Endothelial cell (in vitro differentiated cells): Measurements from ENCODE around the gene PXN. TPM values are rescaled to one million over a fixed set of nuclear protein-coding genes. Genes with fewer than 3 reads are reported as not detected.
A peak's percentile ranks its signal among the peaks of the same experiment; 100 is the strongest.

Source experiments
- DNase-seq: peaks from one replicate; pipeline ENCODE4 v3.0.0; 2021; ENCODE audit warnings: low spot score
- H3K27ac Mint-ChIP-seq: one replicate; pipeline ENCODE4 v1.8.0; 2021; ENCODE audit warnings: mixed read lengths, inconsistent platforms; ENCODE audit not compliant: unreplicated experiment
- H3K27me3 Mint-ChIP-seq: one replicate; pipeline ENCODE4 v1.8.0; 2021; ENCODE audit warnings: mild to moderate bottlenecking, moderate library complexity, mixed read lengths, inconsistent platforms; ENCODE audit not compliant: unreplicated experiment
- H3K36me3 Mint-ChIP-seq: one replicate; pipeline ENCODE4 v1.8.0; 2021; ENCODE audit warnings: mild to moderate bottlenecking, low read depth, mixed read lengths, inconsistent platforms; ENCODE audit not compliant: unreplicated experiment
- H3K4me1 Mint-ChIP-seq: one replicate; pipeline ENCODE4 v1.8.0; 2021; ENCODE audit warnings: mild to moderate bottlenecking, mixed read lengths, inconsistent platforms; ENCODE audit not compliant: unreplicated experiment
- H3K4me3 Mint-ChIP-seq: one replicate; pipeline ENCODE4 v1.8.0; 2021; ENCODE audit warnings: mild to moderate bottlenecking, mixed read lengths, inconsistent platforms; ENCODE audit not compliant: unreplicated experiment
- H3K9me3 Mint-ChIP-seq: one replicate; pipeline ENCODE4 v1.8.0; 2021; ENCODE audit warnings: mixed read lengths, inconsistent platforms; ENCODE audit not compliant: unreplicated experiment
- CTCF ChIP-seq: fragments of 200-600 bp; sonication (generic); IDR thresholded peaks from one replicate; pipeline ENCODE4 v1.5.0; 2021; ENCODE audit warnings: antibody characterized with exemption; ENCODE audit not compliant: unreplicated experiment
- total RNA-seq: library from RNA; stranded (reverse); fragmentation: NEBNext Ultra II Directional; extraction: Animal tissue kit (Norgen Biotek cat#: 25700); gene quantifications from one replicate; pipeline ENCODE4 v1.2.1, GENCODE V29; 2021; ENCODE audit not compliant: unreplicated experiment

PXN gene
- total RNA-seq, 1 donor from 2014 or later, result 227 TPM

GRCh38 chr12:120235369-120236323 lies 29.9 kb downstream of the PXN start:
- H3K4me3 Mint-ChIP-seq, result peak overlapping the region; percentile 77
- no peak for DNase-seq
- no peaks in the 10 kb centered on the region for H3K9me3 Mint-ChIP-seq
- TF ChIP-seq CTCF, result peak; percentile 25
- peaks cover 85% of the 10 kb centered on the region for H3K4me1 Mint-ChIP-seq
- peaks cover 22% of the 10 kb centered on the region for H3K27me3 Mint-ChIP-seq
- peak overlapping the region; percentile 92 for H3K27ac Mint-ChIP-seq
- H3K36me3 Mint-ChIP-seq, result peaks cover 22% of the 10 kb centered on the region

- no peaks in the 10 kb centered on the region for H3K9me3 Mint-ChIP-seq
- peaks cover 24% of the 10 kb centered on the region for H3K27me3 Mint-ChIP-seq
- TF ChIP-seq CTCF, result peak; percentile 54
- H3K27ac Mint-ChIP-seq, result peak overlapping the region; percentile 92
- H3K4me3 Mint-ChIP-seq, result no peak overlapping the region
- peak; percentile 58 for DNase-seq
- H3K36me3 Mint-ChIP-seq, result peaks cover 22% of the 10 kb centered on the region
- peaks cover 85% of the 10 kb centered on the region for H3K4me1 Mint-ChIP-seq
These were observed 30.7 kb downstream of the PXN start for GRCh38 chr12:120234643-120235368.

DNA sequence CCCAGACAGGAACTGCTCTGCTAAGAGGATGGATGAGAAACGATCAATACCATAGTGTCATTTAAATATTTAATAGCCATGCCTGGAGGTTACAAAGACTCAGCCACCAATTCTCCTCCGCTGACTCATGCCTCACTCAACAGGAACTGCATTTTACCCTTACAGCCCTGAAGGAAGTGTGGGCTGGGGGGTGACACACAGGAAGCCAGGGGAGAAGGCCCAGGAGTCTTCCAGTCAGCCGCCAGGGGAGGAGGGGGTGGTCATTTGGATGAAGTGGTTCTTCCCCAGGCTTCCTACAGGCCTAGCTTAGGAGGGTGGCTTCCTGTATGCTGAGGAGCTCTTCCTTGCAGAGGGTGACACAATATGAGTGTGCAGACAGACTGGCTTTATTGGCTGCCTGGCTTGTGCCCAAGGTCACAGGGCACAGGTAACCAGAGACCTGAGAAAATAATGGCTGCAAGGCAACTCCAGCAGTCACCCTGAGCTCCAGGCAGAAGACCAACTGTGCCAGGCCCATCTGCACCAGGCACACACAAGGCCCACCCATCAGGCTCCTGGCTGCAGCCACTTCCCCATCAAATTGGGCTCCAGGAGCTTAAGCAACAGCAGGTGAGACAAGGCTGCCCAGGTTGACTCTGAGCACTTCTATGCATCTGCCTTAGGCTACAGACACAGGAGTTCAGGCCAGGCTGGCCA lies 34.1 kb downstream of the PXN start:
- TF ChIP-seq CTCF, result no peak
- peak overlapping the region; percentile 92 for H3K27ac Mint-ChIP-seq
- peaks cover 30% of the 10 kb centered on the region for H3K27me3 Mint-ChIP-seq
- peaks cover 90% of the 10 kb centered on the region for H3K4me1 Mint-ChIP-seq
- H3K36me3 Mint-ChIP-seq, result peaks cover 16% of the 10 kb centered on the region
- H3K9me3 Mint-ChIP-seq, result no peaks in the 10 kb centered on the region
- H3K4me3 Mint-ChIP-seq, result peak overlapping the region; percentile 73
- DNase-seq, result peak; percentile 59

- H3K9me3 Mint-ChIP-seq, result no peaks in the 10 kb centered on the region
- peaks cover 16% of the 10 kb centered on the region for H3K36me3 Mint-ChIP-seq
- TF ChIP-seq CTCF, result no peak
- H3K27ac Mint-ChIP-seq, result peak overlapping the region; percentile 92
- H3K4me3 Mint-ChIP-seq, result peak overlapping the region; percentile 73
- peaks cover 35% of the 10 kb centered on the region for H3K27me3 Mint-ChIP-seq
- no peak for DNase-seq
- peaks cover 91% of the 10 kb centered on the region for H3K4me1 Mint-ChIP-seq
These were observed 34.6 kb downstream of the PXN start for GRCh38 chr12:120230974-120231315.
